ENCODE data around the gene KRTAP10-1. TPM values are rescaled to one million over a fixed set of nuclear protein-coding genes. Genes with fewer than 3 reads are reported as not detected.

The KRTAP10-1 gene
- total and polyA plus RNA-seq, 2 of the 13 experiments (the other 11 are each of a cell fraction or from before 2014, with no cell fraction given) = not detected

DNA sequence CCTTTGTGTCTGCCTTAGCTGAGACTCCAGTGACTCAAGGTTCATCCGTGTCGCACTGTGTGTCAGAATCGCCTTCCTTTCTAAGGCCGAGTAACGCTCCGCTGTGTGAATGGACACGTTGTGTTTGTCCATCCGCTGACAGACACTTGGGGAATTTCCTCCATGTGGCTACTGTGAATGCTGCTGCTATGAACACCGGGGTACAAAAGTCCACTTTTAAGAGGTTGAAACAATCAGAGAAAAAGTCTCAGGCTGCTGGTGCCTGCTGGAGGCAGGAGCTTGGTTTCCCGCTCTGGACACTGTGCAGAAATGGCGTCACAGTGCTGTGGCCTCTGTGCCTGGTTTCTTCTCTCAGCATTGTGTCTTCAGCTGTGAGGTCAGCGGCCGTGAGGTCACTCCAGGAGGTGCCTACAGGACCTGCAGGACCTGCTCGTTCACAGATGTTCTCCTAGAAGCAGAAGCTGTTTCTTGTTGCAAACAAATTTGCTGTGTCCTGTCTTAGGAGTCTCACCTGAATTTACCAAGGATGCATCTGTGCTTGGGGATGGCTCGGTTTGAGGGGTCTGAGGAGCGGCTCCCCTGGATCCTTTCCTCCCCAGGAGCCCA lies 34.2 kb downstream of the KRTAP10-1 start (continued):
- TF ChIP-seq, protein P1, sequence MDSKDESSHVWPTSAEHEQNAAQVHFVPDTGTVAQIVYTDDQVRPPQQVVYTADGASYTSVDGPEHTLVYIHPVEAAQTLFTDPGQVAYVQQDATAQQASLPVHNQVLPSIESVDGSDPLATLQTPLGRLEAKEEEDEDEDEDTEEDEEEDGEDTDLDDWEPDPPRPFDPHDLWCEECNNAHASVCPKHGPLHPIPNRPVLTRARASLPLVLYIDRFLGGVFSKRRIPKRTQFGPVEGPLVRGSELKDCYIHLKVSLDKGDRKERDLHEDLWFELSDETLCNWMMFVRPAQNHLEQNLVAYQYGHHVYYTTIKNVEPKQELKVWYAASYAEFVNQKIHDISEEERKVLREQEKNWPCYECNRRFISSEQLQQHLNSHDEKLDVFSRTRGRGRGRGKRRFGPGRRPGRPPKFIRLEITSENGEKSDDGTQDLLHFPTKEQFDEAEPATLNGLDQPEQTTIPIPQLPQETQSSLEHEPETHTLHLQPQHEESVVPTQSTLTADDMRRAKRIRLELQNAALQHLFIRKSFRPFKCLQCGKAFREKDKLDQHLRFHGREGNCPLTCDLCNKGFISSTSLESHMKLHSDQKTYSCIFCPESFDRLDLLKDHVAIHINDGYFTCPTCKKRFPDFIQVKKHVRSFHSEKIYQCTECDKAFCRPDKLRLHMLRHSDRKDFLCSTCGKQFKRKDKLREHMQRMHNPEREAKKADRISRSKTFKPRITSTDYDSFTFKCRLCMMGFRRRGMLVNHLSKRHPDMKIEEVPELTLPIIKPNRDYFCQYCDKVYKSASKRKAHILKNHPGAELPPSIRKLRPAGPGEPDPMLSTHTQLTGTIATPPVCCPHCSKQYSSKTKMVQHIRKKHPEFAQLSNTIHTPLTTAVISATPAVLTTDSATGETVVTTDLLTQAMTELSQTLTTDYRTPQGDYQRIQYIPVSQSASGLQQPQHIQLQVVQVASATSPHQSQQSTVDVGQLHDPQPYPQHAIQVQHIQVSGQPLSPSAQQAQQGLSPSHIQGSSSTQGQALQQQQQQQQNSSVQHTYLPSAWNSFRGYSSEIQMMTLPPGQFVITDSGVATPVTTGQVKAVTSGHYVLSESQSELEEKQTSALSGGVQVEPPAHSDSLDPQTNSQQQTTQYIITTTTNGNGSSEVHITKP (CRISPR knock-in tag; IDR thresholded peaks at IDR 0.05; ENCODE audit: low read depth) = no peak
- TF ChIP-seq ETV6 (CRISPR knock-in tag; conservative IDR thresholded peaks at IDR 0.05) (no peak; the same call in 1 of the 2 replicates), GZF1 (CRISPR knock-in tag; IDR thresholded peaks at IDR 0.05) (no peak), FOXK2 (IDR thresholded peaks at IDR 0.05) (peak; percentile 69; the same call in 1 of the 2 replicates), ZNF382 (CRISPR knock-in tag; IDR thresholded peaks at IDR 0.05; ENCODE audit: borderline replicate concordance) (no peak), ZNF550 (CRISPR knock-in tag; IDR thresholded peaks at IDR 0.05; ENCODE audit: borderline replicate concordance) (no peak), KDM2A (CRISPR knock-in tag; IDR thresholded peaks at IDR 0.05; ENCODE audit: borderline replicate concordance, low read depth) (peak; percentile 61; the same call in 1 of the 2 replicates), CBX2 (IDR thresholded peaks at IDR 0.05; ENCODE audit: low read depth, low read length) (no peak), CBX2 (CRISPR knock-in tag; IDR thresholded peaks at IDR 0.05; ENCODE audit: low read depth) (no peak), HOXA7 (CRISPR knock-in tag; IDR thresholded peaks at IDR 0.05) (no peak), ZFP36L2 (CRISPR knock-in tag; IDR thresholded peaks at IDR 0.05) (no peak), RBAK (CRISPR knock-in tag; IDR thresholded peaks at IDR 0.05) (no peak), ZNF766 (CRISPR knock-in tag; IDR thresholded peaks at IDR 0.05; ENCODE audit: borderline replicate concordance) (0 out of 2 replicates have a peak, but pooled peaks have one; percentile 62), ASH2L (IDR thresholded peaks at IDR 0.05; ENCODE audit: insufficient read length, low read depth, low read length) (no peak), ZSCAN22 (CRISPR knock-in tag; IDR thresholded peaks at IDR 0.05) (0 out of 2 replicates have a peak, but pooled peaks have one; percentile 41), ELF1 (CRISPR knock-in tag; IDR thresholded peaks at IDR 0.05) (peak; percentile 6; the same call in 1 of the 2 replicates), ZZZ3 (CRISPR knock-in tag; IDR thresholded peaks at IDR 0.05; ENCODE audit: borderline replicate concordance) (no peak)
- TF ChIP-seq, protein P2, sequence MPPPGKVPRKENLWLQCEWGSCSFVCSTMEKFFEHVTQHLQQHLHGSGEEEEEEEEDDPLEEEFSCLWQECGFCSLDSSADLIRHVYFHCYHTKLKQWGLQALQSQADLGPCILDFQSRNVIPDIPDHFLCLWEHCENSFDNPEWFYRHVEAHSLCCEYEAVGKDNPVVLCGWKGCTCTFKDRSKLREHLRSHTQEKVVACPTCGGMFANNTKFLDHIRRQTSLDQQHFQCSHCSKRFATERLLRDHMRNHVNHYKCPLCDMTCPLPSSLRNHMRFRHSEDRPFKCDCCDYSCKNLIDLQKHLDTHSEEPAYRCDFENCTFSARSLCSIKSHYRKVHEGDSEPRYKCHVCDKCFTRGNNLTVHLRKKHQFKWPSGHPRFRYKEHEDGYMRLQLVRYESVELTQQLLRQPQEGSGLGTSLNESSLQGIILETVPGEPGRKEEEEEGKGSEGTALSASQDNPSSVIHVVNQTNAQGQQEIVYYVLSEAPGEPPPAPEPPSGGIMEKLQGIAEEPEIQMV (CRISPR knock-in tag; IDR thresholded peaks at IDR 0.05; ENCODE audit: low read depth) = no peak
- TF ChIP-seq, protein P3, sequence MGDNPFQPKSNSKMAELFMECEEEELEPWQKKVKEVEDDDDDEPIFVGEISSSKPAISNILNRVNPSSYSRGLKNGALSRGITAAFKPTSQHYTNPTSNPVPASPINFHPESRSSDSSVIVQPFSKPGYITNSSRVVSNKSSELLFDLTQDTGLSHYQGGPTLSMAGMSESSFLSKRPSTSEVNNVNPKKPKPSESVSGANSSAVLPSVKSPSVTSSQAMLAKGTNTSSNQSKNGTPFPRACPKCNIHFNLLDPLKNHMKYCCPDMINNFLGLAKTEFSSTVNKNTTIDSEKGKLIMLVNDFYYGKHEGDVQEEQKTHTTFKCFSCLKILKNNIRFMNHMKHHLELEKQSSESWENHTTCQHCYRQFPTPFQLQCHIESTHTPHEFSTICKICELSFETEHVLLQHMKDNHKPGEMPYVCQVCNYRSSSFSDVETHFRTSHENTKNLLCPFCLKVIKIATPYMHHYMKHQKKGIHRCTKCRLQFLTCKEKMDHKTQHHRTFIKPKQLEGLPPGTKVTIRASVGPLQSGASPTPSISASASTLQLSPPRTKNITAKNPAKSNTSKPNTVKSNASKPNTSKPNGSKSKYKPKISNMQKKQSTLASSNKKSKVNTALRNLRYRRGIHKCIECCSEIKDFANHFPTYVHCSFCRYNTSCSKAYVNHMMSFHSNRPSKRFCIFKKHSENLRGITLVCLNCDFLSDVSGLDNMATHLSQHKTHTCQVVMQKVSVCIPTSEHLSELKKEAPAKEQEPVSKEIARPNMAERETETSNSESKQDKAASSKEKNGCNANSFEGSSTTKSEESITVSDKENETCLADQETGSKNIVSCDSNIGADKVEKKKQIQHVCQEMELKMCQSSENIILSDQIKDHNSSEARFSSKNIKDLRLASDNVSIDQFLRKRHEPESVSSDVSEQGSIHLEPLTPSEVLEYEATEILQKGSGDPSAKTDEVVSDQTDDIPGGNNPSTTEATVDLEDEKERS (CRISPR knock-in tag; IDR thresholded peaks at IDR 0.05) = no peak
- TF ChIP-seq, protein P4, sequence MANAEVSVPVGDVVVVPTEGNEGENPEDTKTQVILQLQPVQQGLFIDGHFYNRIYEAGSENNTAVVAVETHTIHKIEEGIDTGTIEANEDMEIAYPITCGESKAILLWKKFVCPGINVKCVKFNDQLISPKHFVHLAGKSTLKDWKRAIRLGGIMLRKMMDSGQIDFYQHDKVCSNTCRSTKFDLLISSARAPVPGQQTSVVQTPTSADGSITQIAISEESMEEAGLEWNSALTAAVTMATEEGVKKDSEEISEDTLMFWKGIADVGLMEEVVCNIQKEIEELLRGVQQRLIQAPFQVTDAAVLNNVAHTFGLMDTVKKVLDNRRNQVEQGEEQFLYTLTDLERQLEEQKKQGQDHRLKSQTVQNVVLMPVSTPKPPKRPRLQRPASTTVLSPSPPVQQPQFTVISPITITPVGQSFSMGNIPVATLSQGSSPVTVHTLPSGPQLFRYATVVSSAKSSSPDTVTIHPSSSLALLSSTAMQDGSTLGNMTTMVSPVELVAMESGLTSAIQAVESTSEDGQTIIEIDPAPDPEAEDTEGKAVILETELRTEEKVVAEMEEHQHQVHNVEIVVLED (CRISPR knock-in tag; IDR thresholded peaks at IDR 0.05; ENCODE audit: borderline replicate concordance) = no peak; the same call in 1 of the 2 replicates

Data from HepG2 (cell line).